Upper lobe of left lung (tissue), 6 donors: Measurements from ENCODE around the gene MRNIP. TPM values are rescaled to one million over a fixed set of nuclear protein-coding genes. Genes with fewer than 3 reads are reported as not detected.
"Not testable (repeated sequence)": the region's sequence is repeated elsewhere in the genome, so short reads cannot be mapped to it uniquely, and the experiment has no call there.

ENCODE experiments used
- ATAC-seq, 2 donors: fragments of 200-7000 bp; cut with Tn5 transposase; one replicate each; pipeline ENCODE4 v1.9.1; 2022; ENCODE audit warnings: mild to moderate bottlenecking in 2 of 2, moderate library complexity in 2 of 2; ENCODE audit not compliant: low FRiP score in 2 of 2
- DNase-seq, 2 donors: peaks; one replicate each; pipeline ENCODE4 v3.0.0-alpha.2; 2019 to 2020
- H3K27ac ChIP-seq, 4 donors: fragments of 200-600 bp; sonication (generic); one replicate each; pipeline ENCODE4 v1.5.1; 2016 to 2019
- H3K27me3 ChIP-seq, 4 donors: fragments of 200-600 bp; sonication (generic); one replicate each; pipeline ENCODE4 v1.5.1; 2017 to 2019
- H3K36me3 ChIP-seq, 4 donors: fragments of 200-600 bp; sonication (generic); one replicate each; pipeline ENCODE4 v1.5.1; 2016 to 2019
- H3K4me1 ChIP-seq, 4 donors: fragments of 200-600 bp; sonication (generic); one replicate each; pipeline ENCODE4 v1.5.1; 2018 to 2019
- H3K4me3 ChIP-seq, 4 donors: fragments of 200-600 bp; sonication (generic); one replicate each; pipeline ENCODE4 v1.5.1; 2017 to 2019; ENCODE audit warnings: mild to moderate bottlenecking in 2 of 4, moderate library complexity in 1 of 4
- H3K9me3 ChIP-seq, 4 donors: fragments of 200-600 bp; sonication (generic); one replicate each; pipeline ENCODE4 v1.5.1; 2018 to 2019
- EP300 ChIP-seq, 4 donors: sonication (generic); formaldehyde crosslinking; IDR thresholded peaks; one replicate each; pipeline ENCODE4 v1.5.1; 2017; ENCODE audit warnings: antibody characterized with exemption in 4 of 4, control low read depth in 2 of 4
- POLR2A ChIP-seq, 4 donors: fragments of 450-650 bp; IDR thresholded peaks; one replicate each; pipeline ENCODE4 v1.5.1; 2016 to 2017; ENCODE audit warnings: antibody characterized with exemption in 4 of 4, mild to moderate bottlenecking in 2 of 4
- POLR2AphosphoS5 ChIP-seq, 2 donors: sonication (generic); formaldehyde crosslinking; IDR thresholded peaks; one replicate each; pipeline ENCODE4 v1.5.1; 2017; ENCODE audit warnings: antibody characterized with exemption in 2 of 2
- whole genome bisulfite sequencing, 2 donors: methylation state at CpG; one replicate each; pipeline ENCODE4 v1.1.5; 2017 to 2018; 5-methylcytosine and 5-hydroxymethylcytosine counted together
- total RNA-seq, 6 donors: library from RNA; depleted of rRNA in 4 of 6; stranded (reverse); fragments of >200 nt in 4 of 6; gene quantifications; one replicate each; pipeline versions ENCODE4 v1.1.0 to v1.2.1, GENCODE V29; 2016 to 2021
- TF ChIP-seq, protein P1 (sequence below), 6 experiments: fragments of 450-650 bp in 4 of 6; fragments of 200-600 bp in 2 of 6; sonication (generic) in 2 of 6; IDR thresholded peaks; one replicate each; pipeline ENCODE4 v1.5.1; 2016 to 2019; ENCODE audit warnings: antibody characterized with exemption in 6 of 6
- donor health status: DM: no; HTN: no; CAD: no; lungs with moderate emphysema.
- donor health status: DM: no; HTN: yes; CAD: no; lungs with severe emphysema.

The MRNIP gene
- total RNA-seq, 6 donors from 2014 or later: 20.7 to 142 (median 33.2) TPM

DNA sequence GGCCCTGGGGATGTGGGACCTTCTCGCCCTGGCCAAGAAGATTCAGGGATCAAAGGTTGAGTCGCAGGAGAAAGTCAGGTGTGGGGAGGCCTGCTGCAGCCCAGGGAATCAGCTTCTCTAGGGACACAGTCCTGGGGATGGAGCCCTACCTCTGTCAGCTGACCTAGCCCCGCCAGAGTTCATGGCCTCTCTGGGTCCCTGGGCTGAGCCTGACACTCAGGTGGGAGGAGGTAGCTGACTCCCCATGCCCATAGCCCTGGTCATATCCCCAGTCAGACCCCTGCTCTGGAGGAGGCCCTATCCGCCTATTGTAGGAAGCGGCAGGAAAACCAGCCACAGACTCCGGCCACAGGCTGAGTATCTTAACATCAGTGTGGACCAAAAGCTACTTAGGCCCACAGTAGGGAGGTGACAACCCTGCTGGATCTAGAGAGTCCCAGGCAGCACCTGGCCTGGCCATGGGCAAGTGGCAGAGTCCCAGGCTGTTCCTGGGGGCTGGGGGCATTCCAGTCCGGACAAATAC, 15.0 kb upstream of the MRNIP start:
- H3K9me3 ChIP-seq: no peaks in the 10 kb centered on the region
- DNase-seq (no peak), ATAC-seq (no peak)
- H3K4me1 ChIP-seq: no peaks in the 10 kb centered on the region
- TF ChIP-seq, protein P1, sequence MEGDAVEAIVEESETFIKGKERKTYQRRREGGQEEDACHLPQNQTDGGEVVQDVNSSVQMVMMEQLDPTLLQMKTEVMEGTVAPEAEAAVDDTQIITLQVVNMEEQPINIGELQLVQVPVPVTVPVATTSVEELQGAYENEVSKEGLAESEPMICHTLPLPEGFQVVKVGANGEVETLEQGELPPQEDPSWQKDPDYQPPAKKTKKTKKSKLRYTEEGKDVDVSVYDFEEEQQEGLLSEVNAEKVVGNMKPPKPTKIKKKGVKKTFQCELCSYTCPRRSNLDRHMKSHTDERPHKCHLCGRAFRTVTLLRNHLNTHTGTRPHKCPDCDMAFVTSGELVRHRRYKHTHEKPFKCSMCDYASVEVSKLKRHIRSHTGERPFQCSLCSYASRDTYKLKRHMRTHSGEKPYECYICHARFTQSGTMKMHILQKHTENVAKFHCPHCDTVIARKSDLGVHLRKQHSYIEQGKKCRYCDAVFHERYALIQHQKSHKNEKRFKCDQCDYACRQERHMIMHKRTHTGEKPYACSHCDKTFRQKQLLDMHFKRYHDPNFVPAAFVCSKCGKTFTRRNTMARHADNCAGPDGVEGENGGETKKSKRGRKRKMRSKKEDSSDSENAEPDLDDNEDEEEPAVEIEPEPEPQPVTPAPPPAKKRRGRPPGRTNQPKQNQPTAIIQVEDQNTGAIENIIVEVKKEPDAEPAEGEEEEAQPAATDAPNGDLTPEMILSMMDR (IDR thresholded peaks at IDR 0.05): no peak
- TF ChIP-seq POLR2AphosphoS5 (IDR thresholded peaks at IDR 0.05) (no peak), POLR2A (IDR thresholded peaks at IDR 0.05) (no peak)
- no peaks in the 10 kb centered on the region for H3K27me3 ChIP-seq
- WGBS, 2 donors: 93 to 96% methylated on average over 5 to 6 of the region's 7 CpGs
- no peak overlapping the region for H3K4me3 ChIP-seq
- peaks cover 12 to 95% (median 74%) of the 10 kb centered on the region in 4 donors for H3K36me3 ChIP-seq
- no peak overlapping the region for H3K27ac ChIP-seq

DNA sequence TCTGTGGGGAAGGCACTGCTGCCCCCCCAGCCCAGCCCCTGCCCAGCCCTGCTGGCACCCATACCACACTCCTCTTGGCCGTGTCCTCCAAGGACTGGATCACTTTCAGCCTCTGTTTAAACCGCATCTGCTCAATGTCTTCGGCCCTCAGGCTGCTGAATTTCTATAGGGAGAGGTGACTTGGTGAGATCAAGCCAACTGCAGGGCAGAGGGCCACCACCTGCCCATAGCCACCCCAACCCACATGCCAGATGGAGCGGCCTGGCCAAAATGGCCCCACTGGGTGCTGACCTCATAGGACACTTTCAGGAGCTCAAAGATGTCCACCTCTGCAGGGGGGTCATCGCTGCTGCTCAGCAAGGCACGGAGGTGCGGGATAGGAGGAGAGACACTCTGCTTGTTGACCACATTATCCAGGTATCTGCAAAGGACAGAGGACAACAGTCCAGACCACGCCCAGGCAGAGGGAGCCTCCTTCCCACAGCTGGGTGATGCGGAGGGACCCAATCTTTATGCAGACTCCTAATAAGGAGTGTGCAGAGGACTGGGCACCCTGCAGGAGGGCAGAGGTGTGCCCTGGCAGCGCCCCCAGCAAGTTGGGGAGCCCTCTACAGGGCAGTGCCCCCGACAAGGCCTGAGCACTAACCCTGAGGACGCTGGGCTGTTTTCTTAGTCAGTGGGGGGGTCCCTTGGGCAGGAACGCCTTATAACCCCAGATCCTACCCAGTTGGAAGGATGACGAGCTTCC, 14.4 kb upstream of the MRNIP start:
- no peak overlapping the region for H3K4me3 ChIP-seq
- DNase-seq: no peak
- WGBS, 2 donors: 95 to 97% methylated on average over 6 to 11 of the region's 14 CpGs
- H3K4me1 ChIP-seq: no peaks in the 10 kb centered on the region
- no peak for ATAC-seq
- TF ChIP-seq EP300 (IDR thresholded peaks at IDR 0.05): no peak
- TF ChIP-seq, protein P1 (IDR thresholded peaks at IDR 0.05): no peak
- TF ChIP-seq POLR2AphosphoS5 (IDR thresholded peaks at IDR 0.05): no peak
- no peaks in the 10 kb centered on the region for H3K9me3 ChIP-seq
- no peaks in the 10 kb centered on the region for H3K27me3 ChIP-seq
- no peak overlapping the region for H3K27ac ChIP-seq
- peaks cover 12 to 93% (median 73%) of the 10 kb centered on the region in 4 donors for H3K36me3 ChIP-seq

DNA sequence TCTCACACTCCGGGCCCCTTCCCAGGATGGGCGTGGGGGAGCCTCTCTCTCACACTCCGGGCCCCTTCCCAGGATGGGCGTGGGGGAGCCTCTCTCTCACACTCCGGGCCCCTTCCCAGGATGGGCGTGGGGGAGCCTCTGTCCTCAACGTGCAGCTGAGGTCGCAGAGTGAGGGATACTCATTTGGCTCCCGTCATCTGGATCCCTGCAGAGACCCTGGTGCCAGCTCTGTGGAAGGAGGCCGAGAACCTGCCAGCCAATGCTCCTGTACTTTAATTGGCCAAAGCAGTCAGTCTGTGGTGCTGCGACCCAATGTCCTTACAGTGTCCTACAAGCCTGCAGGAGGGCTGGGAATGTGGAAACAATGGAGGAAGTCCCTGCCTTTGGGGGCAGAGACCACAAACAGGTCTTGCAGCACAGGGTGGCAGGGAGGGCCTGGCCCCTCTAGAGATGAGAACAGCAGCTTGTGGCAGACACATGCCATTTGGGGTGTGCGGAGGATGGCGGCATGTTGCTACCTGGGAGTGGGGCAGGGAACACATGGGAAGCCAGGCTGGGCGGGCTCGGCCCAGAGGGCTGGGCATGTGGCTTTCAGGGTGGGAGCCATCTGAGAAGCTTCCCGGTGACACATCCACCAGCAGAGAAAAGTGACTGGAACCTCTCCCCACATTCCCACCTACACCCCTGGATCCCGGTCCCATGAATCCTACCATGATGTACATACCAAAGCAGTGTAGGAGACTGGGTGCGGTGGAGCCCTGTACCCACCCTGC, 13.6 kb upstream of the MRNIP start:
- Histone ChIP-seq H3K4me1 (no peaks in the 10 kb centered on the region), H3K4me3 (no peak overlapping the region), H3K36me3 (peaks cover 12 to 93% (median 74%) of the 10 kb centered on the region in 4 donors), H3K9me3 (no peaks in the 10 kb centered on the region), H3K27ac (no peak overlapping the region), H3K27me3 (no peaks in the 10 kb centered on the region)
- no peak for DNase-seq
- 95 to 98% methylated on average over 7 to 13 of the region's 18 CpGs for WGBS, 2 donors
- no peak for ATAC-seq
- TF ChIP-seq, protein P1 (IDR thresholded peaks at IDR 0.05): no peak
- TF ChIP-seq EP300 (IDR thresholded peaks at IDR 0.05) (no peak), POLR2AphosphoS5 (IDR thresholded peaks at IDR 0.05) (no peak), POLR2A (IDR thresholded peaks at IDR 0.05) (no peak)

DNA sequence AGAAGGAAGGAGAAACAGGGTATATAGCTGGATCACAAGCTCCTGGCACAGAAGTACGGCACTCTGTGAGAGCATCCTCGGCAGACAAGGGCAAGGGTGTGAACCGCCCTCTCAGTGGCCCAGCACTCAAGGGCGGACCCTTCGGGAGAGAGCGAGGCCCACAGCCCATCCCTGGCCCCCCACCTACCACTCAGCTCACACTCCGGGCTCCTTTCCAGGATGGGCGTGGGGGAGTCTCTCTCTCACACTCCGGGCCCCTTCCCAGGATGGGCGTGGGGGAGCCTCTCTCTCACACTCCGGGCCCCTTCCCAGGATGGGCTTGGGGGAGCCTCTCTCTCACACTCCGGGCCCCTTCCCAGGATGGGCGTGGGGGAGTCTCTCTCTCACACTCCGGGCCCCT, 12.9 kb upstream of the MRNIP start:
- H3K27ac ChIP-seq, H3K9me3 ChIP-seq, H3K4me3 ChIP-seq, DNase-seq, H3K4me1 ChIP-seq, H3K27me3 ChIP-seq: not testable (repeated sequence)
- H3K36me3 ChIP-seq: peaks cover 12 to 94% (median 78%) of the 10 kb centered on the region in 4 donors
- WGBS, 2 donors: 94 to 95% methylated on average over 8 to 14 of the region's 14 CpGs
- peak in 1 of 2 donors; percentile 30 for ATAC-seq

DNA sequence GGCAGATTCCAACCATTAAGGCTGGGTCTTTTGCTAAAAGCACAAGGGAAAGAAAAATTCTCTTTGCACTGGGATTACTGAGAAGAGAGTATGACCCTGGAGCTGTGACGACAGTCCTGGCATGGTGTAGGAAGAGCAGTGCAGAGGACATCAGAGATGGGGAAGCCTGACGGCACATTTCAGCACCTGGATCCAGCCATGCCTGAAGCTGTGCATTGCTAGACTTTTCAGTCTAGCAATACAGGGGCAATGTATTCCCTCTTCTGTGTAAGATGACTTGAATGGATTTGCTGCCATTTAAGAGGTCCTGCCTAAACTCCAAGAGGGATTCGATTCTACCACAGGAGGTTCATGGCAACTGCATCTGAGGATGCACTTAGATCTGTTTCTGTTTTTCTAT, 12.3 kb upstream of the MRNIP start:
- Histone ChIP-seq H3K9me3 (no peaks in the 10 kb centered on the region), H3K4me3 (no peak overlapping the region), H3K4me1 (no peaks in the 10 kb centered on the region), H3K27ac (no peak overlapping the region), H3K27me3 (no peaks in the 10 kb centered on the region), H3K36me3 (peaks cover 12 to 94% (median 79%) of the 10 kb centered on the region in 4 donors)
- no peak for ATAC-seq
- DNase-seq: no peak
- 93 to 97% methylated on average over 3 of the region's 3 CpGs for WGBS, 2 donors
- no peak for TF ChIP-seq POLR2AphosphoS5 (IDR thresholded peaks at IDR 0.05)
- TF ChIP-seq, protein P1 (IDR thresholded peaks at IDR 0.05): no peak
- no peak for TF ChIP-seq EP300 (IDR thresholded peaks at IDR 0.05)
- no peak for TF ChIP-seq POLR2A (IDR thresholded peaks at IDR 0.05)
